ENCODE measurements around the gene ITSN1. TPM values are rescaled to one million over a fixed set of nuclear protein-coding genes. Genes with fewer than 3 reads are reported as not detected.

Gene ITSN1
- total RNA-seq, 1 experiment from 2014 or later: 42.6 TPM

DNA sequence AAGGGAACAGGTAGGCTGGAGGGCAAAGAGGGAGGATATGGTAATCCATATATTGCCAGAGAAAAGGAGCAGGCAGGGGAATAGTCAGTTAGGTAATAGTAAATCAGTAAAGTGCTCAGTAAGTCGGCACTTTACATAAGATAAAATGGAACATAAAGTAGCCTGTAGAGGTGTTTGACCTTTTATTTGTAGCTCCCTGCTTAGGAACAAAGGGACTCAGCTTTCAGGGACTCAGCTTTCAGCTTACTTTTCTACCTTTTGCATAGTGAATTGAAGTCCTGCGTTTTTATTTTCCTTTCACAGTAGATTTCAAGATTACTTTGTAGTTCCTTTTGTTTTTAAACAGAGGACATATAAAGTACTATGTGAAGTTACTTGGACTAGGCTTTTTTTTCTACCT lies 87.3 kb downstream of the ITSN1 start:
- POLR2A ChIA-PET: no interaction called here
- no peaks in the 10 kb centered on the region for H3K27me3 Mint-ChIP-seq (ENCODE audit: insufficient read depth, unreplicated experiment)
- no peaks in the 10 kb centered on the region for H3K4me1 Mint-ChIP-seq (ENCODE audit: insufficient read depth, unreplicated experiment)
- intact Hi-C loops (cut with micrococcal nuclease): no loop called here
- H3K4me3 Mint-ChIP-seq (ENCODE audit: unreplicated experiment): no peak overlapping the region
- CTCF ChIA-PET: no interaction called here
- BruUV-seq (replicated peaks): no TSS peak
- H3K9me3 Mint-ChIP-seq (ENCODE audit: unreplicated experiment): no peaks in the 10 kb centered on the region
- TF ChIP-seq, protein P1, sequence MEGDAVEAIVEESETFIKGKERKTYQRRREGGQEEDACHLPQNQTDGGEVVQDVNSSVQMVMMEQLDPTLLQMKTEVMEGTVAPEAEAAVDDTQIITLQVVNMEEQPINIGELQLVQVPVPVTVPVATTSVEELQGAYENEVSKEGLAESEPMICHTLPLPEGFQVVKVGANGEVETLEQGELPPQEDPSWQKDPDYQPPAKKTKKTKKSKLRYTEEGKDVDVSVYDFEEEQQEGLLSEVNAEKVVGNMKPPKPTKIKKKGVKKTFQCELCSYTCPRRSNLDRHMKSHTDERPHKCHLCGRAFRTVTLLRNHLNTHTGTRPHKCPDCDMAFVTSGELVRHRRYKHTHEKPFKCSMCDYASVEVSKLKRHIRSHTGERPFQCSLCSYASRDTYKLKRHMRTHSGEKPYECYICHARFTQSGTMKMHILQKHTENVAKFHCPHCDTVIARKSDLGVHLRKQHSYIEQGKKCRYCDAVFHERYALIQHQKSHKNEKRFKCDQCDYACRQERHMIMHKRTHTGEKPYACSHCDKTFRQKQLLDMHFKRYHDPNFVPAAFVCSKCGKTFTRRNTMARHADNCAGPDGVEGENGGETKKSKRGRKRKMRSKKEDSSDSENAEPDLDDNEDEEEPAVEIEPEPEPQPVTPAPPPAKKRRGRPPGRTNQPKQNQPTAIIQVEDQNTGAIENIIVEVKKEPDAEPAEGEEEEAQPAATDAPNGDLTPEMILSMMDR (IDR thresholded peaks at IDR 0.05; ENCODE audit: unreplicated experiment): no peak
- DNase-seq (ENCODE audit: unreplicated experiment): no peak
- H3K27ac Mint-ChIP-seq (ENCODE audit: low read depth, unreplicated experiment): no peak overlapping the region
- peaks cover 25% of the 10 kb centered on the region for H3K36me3 Mint-ChIP-seq (ENCODE audit: insufficient read depth, unreplicated experiment)

DNA sequence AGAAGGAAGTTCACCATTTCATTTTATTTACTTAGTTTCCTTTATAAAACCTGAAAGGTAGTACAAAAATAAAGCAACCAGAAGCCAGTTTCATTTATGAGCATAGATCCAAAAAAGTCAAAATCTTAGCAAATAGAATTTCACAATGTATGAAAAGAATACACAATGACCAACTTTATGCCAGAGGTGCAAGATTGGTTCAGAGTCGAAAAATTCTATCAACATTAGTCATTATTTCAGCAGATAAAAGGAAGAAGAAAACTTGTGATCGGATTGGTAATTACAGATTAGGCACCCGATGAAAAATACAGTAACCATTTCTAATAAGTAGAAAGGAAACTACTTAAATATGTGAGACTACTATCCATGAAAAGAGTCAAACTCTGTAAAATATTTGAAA lies 89.1 kb downstream of the ITSN1 start:
- H3K4me1 Mint-ChIP-seq (ENCODE audit: insufficient read depth, unreplicated experiment): no peaks in the 10 kb centered on the region
- TF ChIP-seq, protein P1 (IDR thresholded peaks at IDR 0.05; ENCODE audit: unreplicated experiment): no peak
- intact Hi-C loops (cut with micrococcal nuclease): no loop called here
- no peaks in the 10 kb centered on the region for H3K27me3 Mint-ChIP-seq (ENCODE audit: insufficient read depth, unreplicated experiment)
- peaks cover 22% of the 10 kb centered on the region for H3K36me3 Mint-ChIP-seq (ENCODE audit: insufficient read depth, unreplicated experiment)
- no peak overlapping the region for H3K27ac Mint-ChIP-seq (ENCODE audit: low read depth, unreplicated experiment)
- H3K9me3 Mint-ChIP-seq (ENCODE audit: unreplicated experiment): no peaks in the 10 kb centered on the region
- no TSS peak for BruUV-seq (replicated peaks)
- CTCF ChIA-PET: no interaction called here
- no peak overlapping the region for H3K4me3 Mint-ChIP-seq (ENCODE audit: unreplicated experiment)
- POLR2A ChIA-PET: no interaction called here
- DNase-seq (ENCODE audit: unreplicated experiment): peak; percentile 5

DNA sequence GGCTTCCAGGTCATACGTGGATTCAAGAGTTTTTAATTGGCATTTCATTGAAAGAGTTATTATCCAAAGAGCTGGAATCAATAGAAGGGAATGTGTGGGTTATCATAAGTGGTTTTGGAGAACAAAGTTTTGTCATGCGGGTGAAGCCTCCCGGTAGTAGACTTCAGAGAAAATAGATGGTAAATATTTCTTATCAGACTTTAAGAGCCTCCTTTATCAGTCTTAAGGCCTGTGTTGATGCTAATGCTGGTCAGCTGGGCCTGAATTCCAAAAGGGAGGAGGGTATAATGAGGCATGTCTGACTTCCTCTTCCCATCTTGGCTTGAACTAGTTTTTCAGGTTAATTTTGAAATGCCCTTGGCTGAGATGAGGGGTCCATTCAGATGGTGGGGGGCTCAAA lies 89.7 kb downstream of the ITSN1 start:
- peaks cover 26% of the 10 kb centered on the region for H3K36me3 Mint-ChIP-seq (ENCODE audit: insufficient read depth, unreplicated experiment)
- H3K4me3 Mint-ChIP-seq (ENCODE audit: unreplicated experiment): no peak overlapping the region
- ChIA-PET CTCF (interaction anchor here (0.5 kb wide), 1 partner anchor 8 kb away, joined by 3 read pairs; no protein-coding TSS in a partner anchor), POLR2A (interaction anchor here (0.8 kb wide), 1 partner anchor 87 kb away, joined by 3 read pairs; no protein-coding TSS in a partner anchor)
- intact Hi-C loops (cut with micrococcal nuclease): no loop called here
- no peak for DNase-seq (ENCODE audit: unreplicated experiment)
- no peak overlapping the region for H3K27ac Mint-ChIP-seq (ENCODE audit: low read depth, unreplicated experiment)
- H3K4me1 Mint-ChIP-seq (ENCODE audit: insufficient read depth, unreplicated experiment): no peaks in the 10 kb centered on the region
- no TSS peak for BruUV-seq (replicated peaks)
- no peaks in the 10 kb centered on the region for H3K27me3 Mint-ChIP-seq (ENCODE audit: insufficient read depth, unreplicated experiment)
- H3K9me3 Mint-ChIP-seq (ENCODE audit: unreplicated experiment): no peaks in the 10 kb centered on the region
- TF ChIP-seq, protein P1 (IDR thresholded peaks at IDR 0.05; ENCODE audit: unreplicated experiment): no peak

DNA sequence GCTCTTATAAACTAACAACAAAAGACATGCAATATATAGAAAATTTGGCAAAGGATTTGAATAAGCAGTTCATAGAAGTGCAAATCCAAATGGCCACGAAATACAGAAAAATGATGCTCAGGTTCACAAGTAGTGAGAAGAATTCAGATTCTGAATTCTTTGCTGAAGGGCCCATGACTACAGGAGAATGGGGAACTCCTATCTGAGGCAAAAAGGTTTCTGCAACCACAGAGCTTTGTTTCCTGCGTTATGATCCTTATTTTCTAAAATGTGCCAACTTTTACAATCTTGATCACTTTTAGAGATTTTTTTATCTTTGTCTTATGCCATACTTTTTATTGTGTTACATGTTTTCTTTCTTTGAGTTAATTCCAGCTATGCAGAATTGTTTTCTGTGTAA lies 91.3 kb downstream of the ITSN1 start:
- H3K27ac Mint-ChIP-seq (ENCODE audit: low read depth, unreplicated experiment): no peak overlapping the region
- no peak overlapping the region for H3K4me3 Mint-ChIP-seq (ENCODE audit: unreplicated experiment)
- DNase-seq (ENCODE audit: unreplicated experiment): no peak
- no TSS peak for BruUV-seq (replicated peaks)
- ChIA-PET POLR2A (interaction anchor here (0.7 to 1.2 kb wide), 3 partner anchors 31 to 632 kb away, joined by 3 read pairs; no protein-coding TSS in a partner anchor), CTCF (interaction anchor here (1.0 kb wide), 1 partner anchor 12 kb away, joined by 3 read pairs; no protein-coding TSS in a partner anchor)
- TF ChIP-seq, protein P1 (IDR thresholded peaks at IDR 0.05; ENCODE audit: unreplicated experiment): no peak
- no peaks in the 10 kb centered on the region for H3K27me3 Mint-ChIP-seq (ENCODE audit: insufficient read depth, unreplicated experiment)
- H3K36me3 Mint-ChIP-seq (ENCODE audit: insufficient read depth, unreplicated experiment): peaks cover 34% of the 10 kb centered on the region
- H3K9me3 Mint-ChIP-seq (ENCODE audit: unreplicated experiment): no peaks in the 10 kb centered on the region
- H3K4me1 Mint-ChIP-seq (ENCODE audit: insufficient read depth, unreplicated experiment): no peaks in the 10 kb centered on the region
- intact Hi-C loops (cut with micrococcal nuclease): no loop called here

All from MCF 10A (cell line).